ENCODE results near the gene RHEB. TPM values are rescaled to one million over a fixed set of nuclear protein-coding genes. Genes with fewer than 3 reads are reported as not detected.

RHEB gene
- polyA plus RNA-seq, 1 of the 3 experiments (the other 2 are of a cell fraction): 87.3 TPM

GRCh38 chr7:151504715-151505326, 14.9 kb downstream of the RHEB start:
- Histone ChIP-seq H4K20me1 (ENCODE audit: insufficient read depth) (peaks cover 100% of the 10 kb centered on the region), H3K27me3 (ENCODE audit: insufficient read depth) (no peaks in the 10 kb centered on the region), H3K79me2 (ENCODE audit: insufficient read depth) (peaks cover 100% of the 10 kb centered on the region), H3K27ac (ENCODE audit: low read depth in 2 of 2, low read length in 1 of 2) (no peak overlapping the region), H3K9me2 (no peaks in the 10 kb centered on the region), H3K4me1 (ENCODE audit: control insufficient read depth in 1 of 2, insufficient read depth in 2 of 2, low read depth in 1 of 2, low read length in 1 of 2) (peaks cover 13 to 17% of the 10 kb centered on the region in 2 experiments; a peak in 3 of 4 replicates), H3K4me3 (ENCODE audit: low read depth in 2 of 2, low read length in 1 of 2) (no peak overlapping the region), H3K9ac (no peak overlapping the region), H3K4me2 (no peak overlapping the region), H3K9me3 (no peaks in the 10 kb centered on the region), H3K36me3 (replicated peaks in 1 of 2; ENCODE audit: control insufficient read depth in 1 of 2, insufficient read depth in 2 of 2, low read length in 1 of 2) (peaks cover 0 to 11% of the 10 kb centered on the region in 2 experiments), H2AFZ (ENCODE audit: low read depth) (no peak overlapping the region), H3F3A (replicated peaks; ENCODE audit: insufficient read depth) (peaks cover 12% of the 10 kb centered on the region)
- CTCF ChIA-PET: interaction anchor here (1.3 to 1.5 kb wide), 2 partner anchors 82 to 255 kb away, joined by 4 to 5 read pairs; no protein-coding TSS in a partner anchor
- no peak for TF ChIP-seq MEF2A (IDR thresholded peaks at IDR 0.05; ENCODE audit: borderline replicate concordance, low read depth)
- no peak for TF ChIP-seq ELF1 (IDR thresholded peaks at IDR 0.05)
- TF ChIP-seq NRF1 (IDR thresholded peaks at IDR 0.05; ENCODE audit: low read depth, low read length): no peak
- TF ChIP-seq ZBTB33 (IDR thresholded peaks at IDR 0.05; ENCODE audit: borderline replicate concordance, low read depth): no peak
- no peak for TF ChIP-seq FOSL2 (IDR thresholded peaks at IDR 0.05; ENCODE audit: borderline replicate concordance, low read depth)
- TF ChIP-seq SIN3A (IDR thresholded peaks at IDR 0.05; ENCODE audit: borderline replicate concordance, low read depth, low read length): no peak
- TF ChIP-seq REST (IDR thresholded peaks at IDR 0.05; ENCODE audit: low read depth, low read length): no peak
- DNase-seq: no peak
- POLR2A ChIA-PET: no interaction called here
- 88% methylated on average over 4 of the region's 4 CpGs for WGBS (ENCODE audit: low lambda C conversion rate)

GRCh38 chr7:151503902-151504714, 15.6 kb downstream of the RHEB start:
- CTCF ChIA-PET: interaction anchor here (1.5 kb wide), 1 partner anchor 27 kb away, joined by 4 read pairs; no protein-coding TSS in a partner anchor
- Histone ChIP-seq H3K27me3 (ENCODE audit: insufficient read depth) (no peaks in the 10 kb centered on the region), H4K20me1 (ENCODE audit: insufficient read depth) (peaks cover 100% of the 10 kb centered on the region), H3K9me3 (no peaks in the 10 kb centered on the region), H2AFZ (ENCODE audit: low read depth) (no peak overlapping the region), H3F3A (replicated peaks; ENCODE audit: insufficient read depth) (peaks cover 12% of the 10 kb centered on the region), H3K4me1 (ENCODE audit: control insufficient read depth in 1 of 2, insufficient read depth in 2 of 2, low read depth in 1 of 2, low read length in 1 of 2) (peaks cover 13% of the 10 kb centered on the region in 2 experiments; a peak in 3 of 4 replicates), H3K4me3 (ENCODE audit: low read depth in 2 of 2, low read length in 1 of 2) (no peak overlapping the region), H3K36me3 (replicated peaks in 1 of 2; ENCODE audit: control insufficient read depth in 1 of 2, insufficient read depth in 2 of 2, low read length in 1 of 2) (peaks cover 0 to 11% of the 10 kb centered on the region in 2 experiments), H3K9me2 (no peaks in the 10 kb centered on the region), H3K4me2 (no peak overlapping the region), H3K79me2 (ENCODE audit: insufficient read depth) (peaks cover 100% of the 10 kb centered on the region), H3K27ac (ENCODE audit: low read depth in 2 of 2, low read length in 1 of 2) (no peak overlapping the region), H3K9ac (no peak overlapping the region)
- 79% methylated on average over 7 of the region's 7 CpGs for WGBS (ENCODE audit: low lambda C conversion rate)
- POLR2A ChIA-PET: no interaction called here
- no peak for DNase-seq
- no peak for TF ChIP-seq SIN3A (IDR thresholded peaks at IDR 0.05; ENCODE audit: borderline replicate concordance, low read depth, low read length)
- TF ChIP-seq USF2 (IDR thresholded peaks at IDR 0.05; ENCODE audit: borderline replicate concordance, low read depth, low read length): no peak
- no peak for TF ChIP-seq NFIC (IDR thresholded peaks at IDR 0.05; ENCODE audit: borderline replicate concordance)
- TF ChIP-seq SMC3 (IDR thresholded peaks at IDR 0.05; ENCODE audit: low read depth, low read length): no peak
- no peak for TF ChIP-seq PBX3 (IDR thresholded peaks at IDR 0.05)
- no peak for TF ChIP-seq EZH2phosphoT487 (IDR thresholded peaks at IDR 0.05; ENCODE audit: borderline replicate concordance, low read depth)
- no peak for TF ChIP-seq FOXJ3 (CRISPR knock-in tag; IDR thresholded peaks at IDR 0.05)
- TF ChIP-seq GABPA (IDR thresholded peaks at IDR 0.05; ENCODE audit: low read depth): no peak
- TF ChIP-seq CHD2 (IDR thresholded peaks at IDR 0.05; ENCODE audit: low read length, partially characterized antibody): no peak
- no peak for TF ChIP-seq TEAD4 (IDR thresholded peaks at IDR 0.05; ENCODE audit: borderline replicate concordance, insufficient read depth)
- no peak for TF ChIP-seq POLR2AphosphoS5 (IDR thresholded peaks at IDR 0.05; ENCODE audit: low read depth, low read length)
- no peak for TF ChIP-seq RFX5 (IDR thresholded peaks at IDR 0.05; ENCODE audit: low read length)
